Left lung (tissue), 10 donors: Measurements from ENCODE around the gene ASCL2. TPM values are rescaled to one million over a fixed set of nuclear protein-coding genes. Genes with fewer than 3 reads are reported as not detected.

Experiments used
- ATAC-seq: fragments of 200-7000 bp; cut with Tn5 transposase; one replicate; pipeline ENCODE4 v1.9.1; 2020; ENCODE audit warnings: moderate library complexity
- DNase-seq, 4 donors: peaks; one replicate each; pipeline ENCODE4 v3.0.0-alpha.2; 2013 to 2020
- H3K27ac ChIP-seq, 2 donors: fragments of 200-600 bp; sonication (generic) in 1 of 2; one replicate each; pipeline versions ENCODE4 v1.5.0 to v1.8.0; 2020 to 2021
- H3K27me3 ChIP-seq, 2 donors: fragments of 200-600 bp; sonication (generic) in 1 of 2; one replicate each; pipeline versions ENCODE4 v1.5.0 to v1.8.0; 2020 to 2021
- H3K36me3 ChIP-seq, 2 donors: fragments of 200-600 bp; sonication (generic) in 1 of 2; one replicate each; pipeline versions ENCODE4 v1.5.0 to v1.8.0; 2020 to 2021
- H3K4me1 ChIP-seq, 2 donors: fragments of 200-600 bp; one replicate each; pipeline ENCODE4 v1.8.0; 2021
- H3K4me3 ChIP-seq, 2 donors: fragments of 200-600 bp; sonication (generic) in 1 of 2; one replicate each; pipeline versions ENCODE4 v1.5.0 to v1.8.0; 2020 to 2021; ENCODE audit warnings: mild to moderate bottlenecking in 1 of 2
- H3K9me3 ChIP-seq, 2 donors: fragments of 200-600 bp; sonication (generic) in 1 of 2; one replicate each; pipeline versions ENCODE4 v1.5.0 to v1.8.0; 2020 to 2021
- CTCF ChIP-seq, 2 donors: fragments of 200-600 bp; sonication (generic) in 1 of 2; IDR thresholded peaks; one replicate each; pipeline versions ENCODE4 v1.5.0 to v1.8.0; 2021; ENCODE audit warnings: antibody characterized with exemption in 2 of 2
- intact Hi-C, 2 donors: fragments of 100-400 bp; cut with DNase I; formaldehyde crosslinking; loops; one replicate each; pipeline versions ENCODE4 v1.11.2 to v1.14.2; 2022
- polyA plus RNA-seq, 6 donors: library from polyadenylated mRNA; unstranded; fragments of 120-200 nt; gene quantifications; one replicate each; pipeline ENCODE4 v1.2.1, GENCODE V29; 2013; ENCODE audit not compliant: insufficient read length in 6 of 6
- total RNA-seq, 2 donors: library from RNA; stranded (reverse); fragmentation: NEBNext Ultra II Directional; extraction: Animal tissue kit (Norgen Biotek cat#: 25700); gene quantifications; one replicate each; pipeline ENCODE4 v1.2.1, GENCODE V29; 2021
- donor health status: DM: no; HTN: yes; CAD: no.
- donor health status: DM: no; HTN: no; CAD: no.

The ASCL2 gene
- total and polyA plus RNA-seq, 8 donors, result 0.50 to 2.3 (median 1.2) TPM

DNA sequence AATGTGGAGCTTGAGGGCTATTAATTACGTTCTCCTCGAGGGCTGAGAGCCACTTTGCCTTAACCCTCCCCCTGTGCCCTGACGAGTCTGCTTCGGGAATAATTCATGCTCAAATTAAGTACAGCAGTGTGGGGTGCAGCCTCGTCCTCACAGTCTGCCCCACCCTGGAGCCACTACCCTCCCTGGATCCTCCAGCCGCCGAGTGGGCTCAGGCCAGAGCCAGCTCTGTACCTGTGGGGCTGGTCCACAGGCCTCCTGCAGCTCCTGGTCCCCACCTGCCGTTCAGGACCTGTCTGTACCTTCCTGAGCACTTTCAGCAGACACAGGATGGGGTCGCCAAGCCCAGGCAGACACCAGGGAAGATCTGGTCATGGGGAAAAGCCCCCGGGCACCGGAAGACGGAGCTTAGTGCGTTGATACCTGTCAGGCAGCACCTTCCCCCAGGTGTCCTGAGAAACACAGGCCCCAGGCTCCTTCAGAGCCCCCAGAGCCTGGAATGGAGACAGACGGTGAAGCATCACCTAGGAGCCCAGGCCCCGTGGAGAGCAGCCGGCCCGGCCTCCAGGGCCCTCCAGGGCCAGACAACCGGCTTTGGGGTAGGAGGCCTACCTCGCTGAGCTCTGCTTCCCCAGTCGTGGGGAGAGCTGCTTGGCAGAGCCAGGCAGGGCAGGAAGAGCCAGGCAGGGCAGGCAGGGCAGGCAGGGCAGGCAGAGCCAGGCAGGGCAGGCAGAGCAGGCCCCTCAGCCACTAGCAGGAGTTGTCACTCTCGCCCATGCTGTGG is 41.2 kb upstream of the ASCL2 start:
- intact Hi-C loops, result no loop called here
- no peak for ATAC-seq
- no peak for TF ChIP-seq CTCF (IDR thresholded peaks at IDR 0.05)
- H3K9me3 ChIP-seq, result no peaks in the 10 kb centered on the region
- no peaks in the 10 kb centered on the region for H3K36me3 ChIP-seq
- H3K27ac ChIP-seq, result no peak overlapping the region
- H3K4me1 ChIP-seq, result peaks cover 13 to 22% of the 10 kb centered on the region in 2 donors
- H3K27me3 ChIP-seq, result no peaks in the 10 kb centered on the region
- no peak overlapping the region for H3K4me3 ChIP-seq
- DNase-seq, result peak in 1 of 4 donors; percentile 63

- intact Hi-C loops, result no loop called here
- Histone ChIP-seq H3K4me1 (peaks cover 18 to 29% of the 10 kb centered on the region in 2 donors), H3K36me3 (no peaks in the 10 kb centered on the region), H3K27me3 (no peaks in the 10 kb centered on the region), H3K9me3 (no peaks in the 10 kb centered on the region), H3K27ac (no peak overlapping the region), H3K4me3 (no peak overlapping the region)
- TF ChIP-seq CTCF (IDR thresholded peaks at IDR 0.05), result no peak
- ATAC-seq (no peak), DNase-seq (no peak)
Measured at GRCh38 chr11:2310786-2311352, 40.5 kb upstream of the ASCL2 start.

DNA sequence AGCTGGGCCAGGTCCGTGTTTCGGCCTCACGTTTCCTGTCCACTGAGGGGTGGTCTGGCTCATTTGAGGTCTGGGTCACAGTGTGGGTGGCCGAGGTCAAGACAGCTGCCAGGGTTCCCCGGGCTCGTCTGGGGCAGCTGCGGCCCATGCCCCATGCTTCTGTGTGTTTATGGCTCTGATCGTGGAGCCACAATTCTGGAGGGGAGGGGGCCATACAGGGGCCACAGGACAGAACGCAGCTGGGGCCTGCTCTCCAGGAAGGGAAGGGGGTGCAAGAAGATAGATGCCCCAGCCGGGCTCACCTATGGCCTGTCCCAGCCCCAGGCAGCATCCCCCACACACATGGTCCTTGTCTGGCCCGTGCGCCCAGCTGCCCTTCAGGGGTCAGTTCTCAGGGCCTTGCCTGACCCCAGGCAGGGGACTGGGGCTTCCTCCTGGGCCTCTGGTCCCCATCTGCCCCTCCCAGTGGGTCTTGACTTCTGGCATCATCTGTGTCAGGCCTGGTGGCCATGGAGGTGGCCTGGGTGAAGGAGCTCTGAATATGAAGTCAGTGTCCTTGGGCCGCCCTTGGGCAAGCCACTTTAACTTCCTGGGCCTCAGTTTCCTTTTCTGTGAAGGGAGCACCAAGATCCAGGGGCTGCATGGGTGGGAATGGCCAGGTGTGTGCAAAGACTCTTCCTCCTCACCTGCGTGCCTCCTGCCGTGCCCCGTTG is 39.8 kb upstream of the ASCL2 start:
- Histone ChIP-seq H3K36me3 (no peaks in the 10 kb centered on the region), H3K9me3 (no peaks in the 10 kb centered on the region), H3K27ac (no peak overlapping the region), H3K4me3 (no peak overlapping the region), H3K27me3 (no peaks in the 10 kb centered on the region), H3K4me1 (peaks cover 23 to 35% of the 10 kb centered on the region in 2 donors)
- ATAC-seq (no peak), DNase-seq (no peak)
- intact Hi-C loops, result no loop called here
- TF ChIP-seq CTCF (IDR thresholded peaks at IDR 0.05), result no peak

- Histone ChIP-seq H3K27me3 (no peaks in the 10 kb centered on the region), H3K36me3 (no peaks in the 10 kb centered on the region), H3K9me3 (no peaks in the 10 kb centered on the region), H3K4me1 (peaks cover 21 to 39% of the 10 kb centered on the region in 2 donors), H3K27ac (no peak overlapping the region), H3K4me3 (no peak overlapping the region)
- no peak for TF ChIP-seq CTCF (IDR thresholded peaks at IDR 0.05)
- intact Hi-C loops, result loop anchor here (10.0 kb wide), 2 partner anchors 105 to 215 kb away; no protein-coding TSS in a partner anchor
- ATAC-seq, result no peak
- no peak for DNase-seq
Measured at GRCh38 chr11:2309251-2310072, 39.1 kb upstream of the ASCL2 start.
